T follicular helper cell (primary cell): Measurements from ENCODE around the gene URB1.
A peak's percentile ranks its signal among the peaks of the same experiment; 100 is the strongest.
"Not testable (repeated sequence)": the region's sequence is repeated elsewhere in the genome, so short reads cannot be mapped to it uniquely, and the experiment has no call there.

Source experiments
- DNase-seq: peaks from one replicate; pipeline ENCODE4 v3.0.0-alpha.2; 2020; ENCODE audit warnings: low read depth

Gene URB1

GRCh38 chr21:32285476-32285875 lies 107.3 kb downstream of the URB1 start:
- no peak for DNase-seq

- DNase-seq, result no peak
Observed at GRCh38 chr21:32282992-32283391, 109.8 kb downstream of the URB1 start.

GRCh38 chr21:32281531-32281930 lies 111.3 kb downstream of the URB1 start:
- DNase-seq, result no peak

GRCh38 chr21:32279377-32279680 lies 113.5 kb downstream of the URB1 start:
- no peak for DNase-seq

GRCh38 chr21:32278518-32279376 lies 114.1 kb downstream of the URB1 start, which contains the start of gene MIS18A:
Gene MIS18A (minus strand): TSS chr21:32279049. CDS start chr21:32279014, 35 bp downstream.
- DNase-seq, result peak; percentile 94

GRCh38 chr21:32278103-32278502 lies 114.7 kb downstream of the URB1 start:
- DNase-seq, result no peak

GRCh38 chr21:32276671-32277070 lies 116.1 kb downstream of the URB1 start:
- no peak for DNase-seq

GRCh38 chr21:32270748-32271147 lies 122.1 kb downstream of the URB1 start:
- no peak for DNase-seq

- DNase-seq, result not testable (repeated sequence)
Observed at GRCh38 chr21:32265321-32265720, 127.5 kb downstream of the URB1 start.

GRCh38 chr21:32261929-32262328 lies 130.9 kb downstream of the URB1 start:
- no peak for DNase-seq
